OCI-LY3 (cell line): ENCODE data around the gene CEP55.

Source experiments
- EZH2phosphoT487 ChIP-seq: fragments of 200-600 bp; shearing (Covaris generic); IDR thresholded peaks from 2 replicates; pipeline ENCODE4 v1.6.1; 2018; ENCODE audit warnings: antibody characterized with exemption, mixed run types, low read depth
- TF ChIP-seq, protein P1 (sequence below): fragments of 200-600, 300-600 bp; sonication (generic); IDR thresholded peaks from 2 replicates; pipeline ENCODE4 v1.5.1; 2014; ENCODE audit warnings: antibody characterized with exemption, low read length, low read depth

DNA sequence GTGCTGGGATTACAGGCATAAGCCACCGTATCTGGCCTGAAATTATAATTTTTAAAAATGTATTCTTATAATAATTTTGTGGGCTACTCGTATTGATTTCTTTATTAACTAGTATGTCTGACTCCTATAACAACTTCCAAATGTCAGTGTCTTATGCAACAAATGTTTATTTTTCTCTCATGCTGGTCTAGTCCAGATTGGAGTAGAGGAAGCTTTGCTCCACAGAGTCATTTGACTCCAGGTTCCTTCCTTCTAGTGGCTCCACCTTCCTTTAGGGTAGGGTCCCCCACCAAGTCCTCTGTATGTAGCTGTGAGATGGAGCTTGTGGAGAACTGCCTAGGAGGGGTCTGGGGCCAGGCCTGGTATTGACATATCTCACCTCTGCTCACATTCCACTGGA, 8.7 kb downstream of the CEP55 start:
- TF ChIP-seq, protein P1, sequence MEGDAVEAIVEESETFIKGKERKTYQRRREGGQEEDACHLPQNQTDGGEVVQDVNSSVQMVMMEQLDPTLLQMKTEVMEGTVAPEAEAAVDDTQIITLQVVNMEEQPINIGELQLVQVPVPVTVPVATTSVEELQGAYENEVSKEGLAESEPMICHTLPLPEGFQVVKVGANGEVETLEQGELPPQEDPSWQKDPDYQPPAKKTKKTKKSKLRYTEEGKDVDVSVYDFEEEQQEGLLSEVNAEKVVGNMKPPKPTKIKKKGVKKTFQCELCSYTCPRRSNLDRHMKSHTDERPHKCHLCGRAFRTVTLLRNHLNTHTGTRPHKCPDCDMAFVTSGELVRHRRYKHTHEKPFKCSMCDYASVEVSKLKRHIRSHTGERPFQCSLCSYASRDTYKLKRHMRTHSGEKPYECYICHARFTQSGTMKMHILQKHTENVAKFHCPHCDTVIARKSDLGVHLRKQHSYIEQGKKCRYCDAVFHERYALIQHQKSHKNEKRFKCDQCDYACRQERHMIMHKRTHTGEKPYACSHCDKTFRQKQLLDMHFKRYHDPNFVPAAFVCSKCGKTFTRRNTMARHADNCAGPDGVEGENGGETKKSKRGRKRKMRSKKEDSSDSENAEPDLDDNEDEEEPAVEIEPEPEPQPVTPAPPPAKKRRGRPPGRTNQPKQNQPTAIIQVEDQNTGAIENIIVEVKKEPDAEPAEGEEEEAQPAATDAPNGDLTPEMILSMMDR: no peak
- no peak for TF ChIP-seq EZH2phosphoT487
